ENCODE data around the gene HELZ.

Gene HELZ

GRCh38 chr17:67072885-67073284 lies 172.1 kb downstream of the HELZ start:
- no peak overlapping the region for H3K9ac ChIP-seq (ENCODE audit: low read depth, low read length)
- no peaks in the 10 kb centered on the region for H3K27me3 ChIP-seq (ENCODE audit: insufficient read depth, low read length)
- no peak overlapping the region for H3K27ac ChIP-seq (ENCODE audit: low read depth, low read length)
- no peak overlapping the region for H3K4me3 ChIP-seq (ENCODE audit: low read length)
- H3K4me1 ChIP-seq (ENCODE audit: insufficient read depth, low read length) = no peaks in the 10 kb centered on the region; the same call in 1 of the 2 replicates
- H3K9me3 ChIP-seq (ENCODE audit: insufficient read depth, low read depth, low read length) = no peaks in the 10 kb centered on the region
- 84% methylated on average over 3 of the region's 3 CpGs for WGBS
- peaks cover 5% of the 10 kb centered on the region; the same call in 1 of the 2 replicates for H3K36me3 ChIP-seq (ENCODE audit: insufficient read depth, low read length)

GRCh38 chr17:67071595-67071994 lies 173.4 kb downstream of the HELZ start:
- no peaks in the 10 kb centered on the region for H3K36me3 ChIP-seq (ENCODE audit: insufficient read depth, low read length)
- H3K4me1 ChIP-seq (ENCODE audit: insufficient read depth, low read length) = peaks cover 4% of the 10 kb centered on the region; the same call in 1 of the 2 replicates
- no peaks in the 10 kb centered on the region for H3K27me3 ChIP-seq (ENCODE audit: insufficient read depth, low read length)
- no peak overlapping the region for H3K4me3 ChIP-seq (ENCODE audit: low read length)
- H3K27ac ChIP-seq (ENCODE audit: low read depth, low read length) = no peak overlapping the region
- no peaks in the 10 kb centered on the region for H3K9me3 ChIP-seq (ENCODE audit: insufficient read depth, low read depth, low read length)
- no peak overlapping the region for H3K9ac ChIP-seq (ENCODE audit: low read depth, low read length)

- H3K36me3 ChIP-seq (ENCODE audit: insufficient read depth, low read length) = no peaks in the 10 kb centered on the region
- no peaks in the 10 kb centered on the region for H3K9me3 ChIP-seq (ENCODE audit: insufficient read depth, low read depth, low read length)
- peaks cover 4% of the 10 kb centered on the region; the same call in 1 of the 2 replicates for H3K4me1 ChIP-seq (ENCODE audit: insufficient read depth, low read length)
- no peak overlapping the region for H3K4me3 ChIP-seq (ENCODE audit: low read length)
- H3K27me3 ChIP-seq (ENCODE audit: insufficient read depth, low read length) = no peaks in the 10 kb centered on the region
- 96% methylated on average over 4 of the region's 5 CpGs for WGBS
- no peak overlapping the region for H3K27ac ChIP-seq (ENCODE audit: low read depth, low read length)
- no peak overlapping the region for H3K9ac ChIP-seq (ENCODE audit: low read depth, low read length)
Measured at GRCh38 chr17:67069603-67070136, 175.3 kb downstream of the HELZ start.

- Histone ChIP-seq H3K9ac (ENCODE audit: low read depth, low read length) (no peak overlapping the region), H3K4me1 (ENCODE audit: insufficient read depth, low read length) (peaks cover 4% of the 10 kb centered on the region; the same call in 1 of the 2 replicates), H3K36me3 (ENCODE audit: insufficient read depth, low read length) (no peaks in the 10 kb centered on the region), H3K27me3 (ENCODE audit: insufficient read depth, low read length) (no peaks in the 10 kb centered on the region), H3K9me3 (ENCODE audit: insufficient read depth, low read depth, low read length) (no peaks in the 10 kb centered on the region), H3K4me3 (ENCODE audit: low read length) (no peak overlapping the region), H3K27ac (ENCODE audit: low read depth, low read length) (no peak overlapping the region)
- 88% methylated on average over 3 of the region's 3 CpGs for WGBS
Measured at GRCh38 chr17:67068999-67069398, 176.0 kb downstream of the HELZ start.

- H3K27ac ChIP-seq (ENCODE audit: low read depth, low read length) = no peak overlapping the region
- no peak overlapping the region for H3K4me3 ChIP-seq (ENCODE audit: low read length)
- H3K36me3 ChIP-seq (ENCODE audit: insufficient read depth, low read length) = no peaks in the 10 kb centered on the region
- no peaks in the 10 kb centered on the region for H3K9me3 ChIP-seq (ENCODE audit: insufficient read depth, low read depth, low read length)
- H3K4me1 ChIP-seq (ENCODE audit: insufficient read depth, low read length) = peaks cover 4% of the 10 kb centered on the region; the same call in 1 of the 2 replicates
- H3K9ac ChIP-seq (ENCODE audit: low read depth, low read length) = no peak overlapping the region
- H3K27me3 ChIP-seq (ENCODE audit: insufficient read depth, low read length) = no peaks in the 10 kb centered on the region
- WGBS = 86% methylated on average over 13 of the region's 13 CpGs
Measured at GRCh38 chr17:67067571-67068482, 177.2 kb downstream of the HELZ start.

GRCh38 chr17:67066717-67067116 lies 178.3 kb downstream of the HELZ start:
- Histone ChIP-seq H3K27me3 (ENCODE audit: insufficient read depth, low read length) (no peaks in the 10 kb centered on the region), H3K4me3 (ENCODE audit: low read length) (no peak overlapping the region), H3K27ac (ENCODE audit: low read depth, low read length) (no peak overlapping the region), H3K9ac (ENCODE audit: low read depth, low read length) (no peak overlapping the region), H3K9me3 (ENCODE audit: insufficient read depth, low read depth, low read length) (no peaks in the 10 kb centered on the region), H3K4me1 (ENCODE audit: insufficient read depth, low read length) (peaks cover 4% of the 10 kb centered on the region; the same call in 1 of the 2 replicates), H3K36me3 (ENCODE audit: insufficient read depth, low read length) (no peaks in the 10 kb centered on the region)
- WGBS = 89% methylated on average over 2 of the region's 2 CpGs

GRCh38 chr17:67063141-67063540 lies 181.9 kb downstream of the HELZ start:
- 93% methylated on average over 6 of the region's 6 CpGs for WGBS

GRCh38 chr17:67059372-67059771 lies 185.6 kb downstream of the HELZ start:
- no peak overlapping the region for H3K27ac ChIP-seq (ENCODE audit: low read depth, low read length)
- no peaks in the 10 kb centered on the region for H3K36me3 ChIP-seq (ENCODE audit: insufficient read depth, low read length)
- H3K9me3 ChIP-seq (ENCODE audit: insufficient read depth, low read depth, low read length) = no peaks in the 10 kb centered on the region
- no peak overlapping the region for H3K4me3 ChIP-seq (ENCODE audit: low read length)
- H3K4me1 ChIP-seq (ENCODE audit: insufficient read depth, low read length) = no peaks in the 10 kb centered on the region; the same call in 1 of the 2 replicates
- H3K9ac ChIP-seq (ENCODE audit: low read depth, low read length) = no peak overlapping the region
- 95% methylated on average over 6 of the region's 6 CpGs for WGBS
- no peaks in the 10 kb centered on the region for H3K27me3 ChIP-seq (ENCODE audit: insufficient read depth, low read length)

More at GRCh38 chr17:67063141-67063540, 181.9 kb downstream of the HELZ start:
- Histone ChIP-seq H3K9ac (ENCODE audit: low read depth, low read length) (no peak overlapping the region), H3K4me1 (ENCODE audit: insufficient read depth, low read length) (0 out of 2 replicates have a peak, but pooled peaks cover 4% of the 10 kb centered on the region), H3K27ac (ENCODE audit: low read depth, low read length) (no peak overlapping the region), H3K4me3 (ENCODE audit: low read length) (no peak overlapping the region), H3K36me3 (ENCODE audit: insufficient read depth, low read length) (no peaks in the 10 kb centered on the region), H3K9me3 (ENCODE audit: insufficient read depth, low read depth, low read length) (no peaks in the 10 kb centered on the region), H3K27me3 (ENCODE audit: insufficient read depth, low read length) (no peaks in the 10 kb centered on the region)

GRCh38 chr17:67058036-67058435 lies 187.0 kb downstream of the HELZ start:
- Histone ChIP-seq H3K4me1 (ENCODE audit: insufficient read depth, low read length) (no peaks in the 10 kb centered on the region; the same call in 1 of the 2 replicates), H3K36me3 (ENCODE audit: insufficient read depth, low read length) (no peaks in the 10 kb centered on the region), H3K27me3 (ENCODE audit: insufficient read depth, low read length) (no peaks in the 10 kb centered on the region), H3K9ac (ENCODE audit: low read depth, low read length) (no peak overlapping the region), H3K9me3 (ENCODE audit: insufficient read depth, low read depth, low read length) (no peaks in the 10 kb centered on the region), H3K27ac (ENCODE audit: low read depth, low read length) (no peak overlapping the region), H3K4me3 (ENCODE audit: low read length) (no peak overlapping the region)
- WGBS = 93% methylated on average over 7 of the region's 8 CpGs

- H3K9me3 ChIP-seq (ENCODE audit: insufficient read depth, low read depth, low read length) = no peaks in the 10 kb centered on the region
- no peak overlapping the region for H3K27ac ChIP-seq (ENCODE audit: low read depth, low read length)
- H3K4me1 ChIP-seq (ENCODE audit: insufficient read depth, low read length) = no peaks in the 10 kb centered on the region; the same call in 1 of the 2 replicates
- H3K36me3 ChIP-seq (ENCODE audit: insufficient read depth, low read length) = no peaks in the 10 kb centered on the region
- H3K27me3 ChIP-seq (ENCODE audit: insufficient read depth, low read length) = no peaks in the 10 kb centered on the region
- no peak overlapping the region for H3K4me3 ChIP-seq (ENCODE audit: low read length)
- H3K9ac ChIP-seq (ENCODE audit: low read depth, low read length) = no peak overlapping the region
- whole genome bisulfite sequencing = 92% methylated on average over 18 of the region's 18 CpGs
Measured at GRCh38 chr17:67056746-67057490, 188.1 kb downstream of the HELZ start.

All from HUES64 (cell line).